ENCODE measurements around the gene RPS25. TPM values are rescaled to one million over a fixed set of nuclear protein-coding genes. Genes with fewer than 3 reads are reported as not detected.

The RPS25 gene
- total and polyA plus RNA-seq, 4 donors = 228 to 499 (median 385) TPM

GRCh38 chr11:118980191-118980881 lies 37.8 kb downstream of the RPS25 start (continued):
- TF ChIP-seq MAX (IDR thresholded peaks at IDR 0.05) (no peak), HNF4A (conservative IDR thresholded peaks at IDR 0.05) (no peak), GABPA (IDR thresholded peaks at IDR 0.05 in 1 of 2, conservative IDR thresholded peaks at IDR 0.05 in 1 of 2) (no peak), SP1 (IDR thresholded peaks at IDR 0.05) (no peak)

- H3K27me3 ChIP-seq (ENCODE audit: control insufficient read depth in 4 of 4, insufficient read depth in 4 of 4, low read length in 3 of 4) = no peaks in the 10 kb centered on the region
- H3K4me3 ChIP-seq (ENCODE audit: low read depth in 1 of 3, low read length in 3 of 3) = no peak overlapping the region
- H3K36me3 ChIP-seq (ENCODE audit: control insufficient read depth in 4 of 4, insufficient read depth in 3 of 4, low read depth in 1 of 4, low read length in 3 of 4) = no peaks in the 10 kb centered on the region
- no peak overlapping the region for H3K9ac ChIP-seq (ENCODE audit: low read depth in 1 of 2, low read length in 2 of 2)
- WGBS = 79% methylated on average over 9 of the region's 9 CpGs
- H3K9me3 ChIP-seq (ENCODE audit: control insufficient read depth in 4 of 4, low read length in 3 of 4) = no peaks in the 10 kb centered on the region
- H3K27ac ChIP-seq (ENCODE audit: low read depth in 1 of 2, low read length in 2 of 2) = no peak overlapping the region
- peaks cover 0 to 7% (median 1%) of the 10 kb centered on the region in 4 donors for H3K4me1 ChIP-seq (ENCODE audit: control insufficient read depth in 4 of 4, insufficient read depth in 4 of 4, low read length in 3 of 4)
- TF ChIP-seq FOXA1 (IDR thresholded peaks at IDR 0.05) (no peak), NR2F2 (IDR thresholded peaks at IDR 0.05) (no peak), RXRA (IDR thresholded peaks at IDR 0.05) (no peak), CTCF (IDR thresholded peaks at IDR 0.05; ENCODE audit: low read depth, low read length, missing input control) (no peak), ATF3 (IDR thresholded peaks at IDR 0.05) (no peak), RAD21 (IDR thresholded peaks at IDR 0.05) (no peak), REST (IDR thresholded peaks at IDR 0.05) (no peak), FOXA2 (IDR thresholded peaks at IDR 0.05) (no peak), HNF4A (conservative IDR thresholded peaks at IDR 0.05) (no peak), EGR1 (IDR thresholded peaks at IDR 0.05; ENCODE audit: low read depth in 2 of 2) (no peak), JUND (IDR thresholded peaks at IDR 0.05) (no peak)
- no peak for DNase-seq (ENCODE audit: low spot score)
These were observed 38.7 kb downstream of the RPS25 start for GRCh38 chr11:118979434-118979833.
